AG04450 (cell line): ENCODE measurements around the gene UBE2H. TPM values are rescaled to one million over a fixed set of nuclear protein-coding genes. Genes with fewer than 3 reads are reported as not detected.
"Not testable (repeated sequence)": the region's sequence is repeated elsewhere in the genome, so short reads cannot be mapped to it uniquely, and the experiment has no call there.

Source experiments
- CTCF ChIA-PET: fragments of 300-600, 350-600 bp; formaldehyde crosslinking; extraction: SDS; loops from one replicate; lab custom pipeline; 2022; ENCODE audit warnings: antibody characterized with exemption, inconsistent platforms; lab: Charles Lee
- POLR2A ChIA-PET: fragments of 350-600 bp; formaldehyde crosslinking; extraction: SDS; loops from one replicate; lab custom pipeline; 2021; ENCODE audit warnings: antibody characterized with exemption, inconsistent platforms; lab: Yijun Ruan, JAX
- DNase-seq: peaks from one replicate; pipeline ENCODE4 v3.0.0-alpha.2; 2011; ENCODE audit warnings: low read depth, low spot score
- H3K27ac ChIP-seq: one replicate; pipeline ENCODE4 v1.5.1; 2012; ENCODE audit warnings: low read depth, low read length, control low read depth
- H3K27me3 ChIP-seq: one replicate; pipeline ENCODE4 v1.6.0; 2012; ENCODE audit warnings: low read length; ENCODE audit not compliant: control insufficient read depth, insufficient read depth
- H3K4me3 ChIP-seq: 2 replicates; pipeline ENCODE4 v1.5.1; 2011; ENCODE audit warnings: mild to moderate bottlenecking, low read depth, low read length, control low read depth
- H3K9me3 ChIP-seq: 2 replicates; pipeline ENCODE4 v1.5.1; 2012; ENCODE audit warnings: low read length; ENCODE audit not compliant: control insufficient read depth, insufficient read depth
- CTCF ChIP-seq: IDR thresholded peaks from 2 replicates; pipeline ENCODE4 v1.5.1; 2011; ENCODE audit warnings: low read depth, low read length, control low read depth, inconsistent platforms
- polyA plus RNA-seq: library from polyadenylated mRNA; depleted of rRNA; stranded (reverse); fragments of >200 nt; gene quantifications from 2 replicates; pipeline ENCODE4 v1.2.3, GENCODE V29; 2011

UBE2H gene
- polyA plus RNA-seq, 1 experiment, result 180 TPM

GRCh38 chr7:129898007-129898406, 54.8 kb downstream of the UBE2H start:
- POLR2A ChIA-PET, result no interaction called here
- no peak for TF ChIP-seq CTCF
- CTCF ChIA-PET, result no interaction called here
- no peak for DNase-seq
- Histone ChIP-seq H3K4me3 (no peak overlapping the region), H3K27ac (no peak overlapping the region), H3K27me3 (no peaks in the 10 kb centered on the region), H3K9me3 (no peaks in the 10 kb centered on the region)

- H3K27ac ChIP-seq, result no peak overlapping the region
- DNase-seq, result no peak
Measured at GRCh38 chr7:129896568-129897382, 56.0 kb downstream of the UBE2H start.

GRCh38 chr7:129894184-129894583, 58.6 kb downstream of the UBE2H start:
- H3K4me3 ChIP-seq, H3K27me3 ChIP-seq, H3K27ac ChIP-seq, DNase-seq, H3K9me3 ChIP-seq: not testable (repeated sequence)
- CTCF ChIA-PET, result interaction anchor here (0.6 kb wide), 1 partner anchor 65 kb away, joined by 3 read pairs; no protein-coding TSS in a partner anchor
- POLR2A ChIA-PET, result interaction anchor here (0.7 kb wide), 2 partner anchors 28 to 706 kb away, joined by 4 to 5 read pairs; partner anchors contain the start of gene SMO

More at GRCh38 chr7:129896568-129897382, 56.0 kb downstream of the UBE2H start:
- POLR2A ChIA-PET, result no interaction called here
- TF ChIP-seq CTCF, result no peak
- CTCF ChIA-PET, result interaction anchor here (0.6 kb wide), 1 partner anchor 21 kb away, joined by 4 read pairs; no protein-coding TSS in a partner anchor
- Histone ChIP-seq H3K9me3 (no peaks in the 10 kb centered on the region), H3K27me3 (no peaks in the 10 kb centered on the region), H3K4me3 (no peak overlapping the region)

GRCh38 chr7:129890090-129890489, 62.7 kb downstream of the UBE2H start:
- no peak overlapping the region for H3K27ac ChIP-seq
- no peaks in the 10 kb centered on the region for H3K9me3 ChIP-seq
- H3K27me3 ChIP-seq, result no peaks in the 10 kb centered on the region
- POLR2A ChIA-PET, result no interaction called here
- H3K4me3 ChIP-seq, result no peak overlapping the region
- TF ChIP-seq CTCF, result no peak
- no peak for DNase-seq
- CTCF ChIA-PET, result no interaction called here

- Histone ChIP-seq H3K4me3 (no peak overlapping the region), H3K27ac (no peak overlapping the region), H3K9me3 (no peaks in the 10 kb centered on the region), H3K27me3 (no peaks in the 10 kb centered on the region)
- CTCF ChIA-PET, result interaction anchor here (1.2 kb wide), 1 partner anchor 59 kb away, joined by 3 read pairs; no protein-coding TSS in a partner anchor
- no peak for TF ChIP-seq CTCF
- no peak for DNase-seq
- POLR2A ChIA-PET, result no interaction called here
Measured at GRCh38 chr7:129889133-129889844, 63.5 kb downstream of the UBE2H start.
